GM10847 (cell line): ENCODE results near the gene FNDC3B.

Experiments used
- POLR2A ChIP-seq: IDR thresholded peaks from 2 replicates; pipeline ENCODE4 v1.6.1; 2011; ENCODE audit not compliant: insufficient read length; ENCODE audit errors: extremely low read depth

Gene FNDC3B

DNA sequence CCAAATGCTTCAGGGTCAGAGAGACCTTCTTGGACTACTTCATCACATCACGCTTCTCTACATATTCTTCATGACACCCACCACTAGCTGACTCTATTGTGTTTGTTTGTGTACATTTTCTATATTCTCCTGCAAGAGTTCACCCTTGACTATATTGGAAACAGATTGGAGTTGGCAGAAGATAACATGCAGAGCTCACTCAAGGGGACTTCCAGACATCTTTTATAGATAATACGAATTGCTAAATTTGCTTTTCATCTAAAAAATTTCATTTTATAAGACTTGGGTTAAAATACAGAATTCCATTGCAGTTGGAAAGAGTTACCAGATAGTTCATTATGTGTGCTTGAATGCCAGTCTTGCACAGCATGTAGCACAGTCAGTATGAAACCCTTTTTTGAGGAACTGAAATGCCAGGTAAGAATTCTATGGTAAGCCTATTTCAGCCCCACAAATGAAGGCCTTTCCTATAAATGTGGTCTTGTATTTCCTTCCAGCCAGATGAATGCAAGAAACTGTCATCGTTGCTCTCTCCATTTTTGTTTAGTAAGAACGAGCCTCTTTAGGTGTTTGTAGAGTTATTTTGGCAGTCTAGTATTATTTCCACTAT, 231.3 kb downstream of the FNDC3B start:
- no peak for TF ChIP-seq POLR2A

DNA sequence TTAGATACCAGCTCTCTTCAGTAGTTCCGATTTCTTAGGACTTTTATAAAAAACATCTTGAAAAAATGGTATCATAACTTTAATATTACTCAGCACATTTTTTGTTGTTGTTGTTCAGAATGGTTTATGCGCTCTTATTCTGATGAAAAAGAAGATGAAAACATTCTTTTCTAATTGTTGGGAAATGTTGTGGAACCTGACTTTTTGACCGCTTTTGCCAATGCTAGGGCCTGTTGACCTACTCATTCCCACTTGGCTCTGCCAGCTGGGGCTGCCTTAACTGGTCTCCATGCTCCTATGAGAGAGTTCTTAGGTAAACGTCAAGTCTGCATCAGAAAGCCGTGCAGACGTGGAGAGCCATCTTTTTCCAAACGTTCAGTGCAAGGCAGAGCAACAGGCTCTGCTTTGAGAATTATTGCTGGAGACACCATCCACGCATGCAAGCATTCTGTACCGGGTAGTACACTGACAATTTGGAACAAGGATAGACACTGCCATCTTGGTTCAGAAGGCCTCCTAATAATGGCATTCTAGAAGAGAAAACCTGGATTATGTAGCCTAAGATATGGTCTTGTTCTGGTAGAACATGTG, 232.1 kb downstream of the FNDC3B start:
- no peak for TF ChIP-seq POLR2A

DNA sequence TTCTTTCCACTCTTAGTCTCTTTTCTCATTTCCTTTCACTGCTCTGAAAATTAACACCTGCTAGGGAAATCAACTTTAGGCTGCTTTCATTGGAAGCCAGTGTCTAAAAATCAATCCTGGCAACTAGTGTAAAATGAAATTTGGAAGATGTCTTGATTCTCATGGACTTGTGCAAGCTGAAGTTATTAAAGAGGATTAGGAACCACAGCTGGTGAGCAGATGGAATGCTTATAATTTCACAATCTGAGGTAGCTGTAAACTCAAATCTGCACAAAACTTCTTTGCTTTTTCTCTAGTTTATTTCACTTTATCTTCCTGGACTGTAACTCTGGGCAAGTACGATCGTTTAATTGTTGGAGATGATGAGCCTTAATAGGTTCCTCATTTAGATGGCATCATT, 233.3 kb downstream of the FNDC3B start:
- no peak for TF ChIP-seq POLR2A

DNA sequence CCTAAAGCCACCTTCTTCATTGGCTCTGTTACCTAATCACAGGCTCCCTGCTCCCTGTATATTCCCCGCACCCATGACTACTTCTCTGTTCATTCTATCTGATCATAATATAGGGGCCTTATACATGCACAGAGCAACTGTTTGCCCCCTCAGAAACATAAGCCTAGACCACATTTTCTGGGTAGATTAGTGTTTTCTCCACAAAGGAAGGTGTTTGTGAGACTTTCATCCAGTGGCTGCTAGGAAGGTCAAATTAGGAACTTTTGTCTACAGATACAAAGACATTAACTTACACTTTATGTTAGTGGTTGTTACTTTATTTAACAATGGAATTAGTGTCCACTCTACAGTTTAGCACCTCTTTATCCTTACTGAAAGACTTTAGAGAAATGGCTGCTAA, 234.0 kb downstream of the FNDC3B start:
- no peak for TF ChIP-seq POLR2A

DNA sequence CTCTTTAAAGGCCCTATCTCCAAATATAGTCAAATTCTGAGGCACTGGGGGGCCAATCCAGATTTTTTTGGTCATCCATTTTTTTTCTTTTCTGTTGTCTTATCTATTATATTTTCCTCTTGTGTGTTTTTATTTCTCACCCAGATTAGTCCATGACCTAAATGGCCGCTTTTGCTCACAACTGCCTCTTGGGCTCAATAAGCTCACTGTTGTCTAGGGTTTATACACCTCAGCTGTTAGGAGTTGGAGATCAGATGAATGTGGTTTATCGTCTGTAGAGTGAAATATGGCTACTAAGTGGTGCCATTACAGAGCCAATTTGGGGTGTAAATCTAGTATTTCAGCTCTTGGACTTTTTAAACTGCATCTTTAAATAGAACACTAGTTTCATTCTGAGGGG, 235.5 kb downstream of the FNDC3B start:
- no peak for TF ChIP-seq POLR2A

DNA sequence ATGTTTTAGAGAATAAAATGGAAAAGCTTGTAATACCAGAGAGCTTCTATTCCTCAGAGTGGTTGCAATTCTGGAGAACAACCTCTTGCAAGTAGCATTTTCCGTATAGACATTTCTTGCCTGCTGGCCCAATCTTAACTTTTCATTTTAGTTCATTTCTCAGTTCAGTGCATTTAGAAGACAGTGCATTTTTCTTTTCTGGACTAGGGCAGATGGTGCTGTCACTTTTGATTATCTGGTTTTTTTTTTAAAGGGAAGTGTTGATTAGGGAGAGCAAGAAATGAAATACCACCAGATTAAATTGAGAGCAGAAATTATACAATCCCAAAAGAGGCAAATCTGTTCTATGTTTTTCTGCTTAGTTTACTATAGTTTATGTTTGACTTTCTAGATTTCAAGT, 236.2 kb downstream of the FNDC3B start:
- no peak for TF ChIP-seq POLR2A

DNA sequence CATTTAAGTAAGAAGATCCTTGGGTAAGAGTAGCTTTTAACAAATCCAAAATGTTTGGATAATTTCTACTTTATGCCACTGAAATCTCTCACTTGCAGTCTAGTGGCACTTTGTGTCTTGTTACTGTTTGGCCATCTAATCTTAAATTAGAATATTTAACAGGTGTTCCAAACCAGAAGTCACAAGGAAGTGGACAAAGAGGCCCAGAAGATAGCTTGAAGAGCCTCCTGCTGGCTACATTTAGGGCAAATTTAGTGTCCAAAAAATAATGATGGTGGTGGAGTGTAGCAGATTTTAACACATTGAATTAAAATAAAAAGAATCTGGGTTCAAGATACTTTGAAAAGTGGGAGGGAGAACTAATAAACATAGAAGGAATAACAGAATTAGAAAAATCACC, 236.7 kb downstream of the FNDC3B start:
- no peak for TF ChIP-seq POLR2A

DNA sequence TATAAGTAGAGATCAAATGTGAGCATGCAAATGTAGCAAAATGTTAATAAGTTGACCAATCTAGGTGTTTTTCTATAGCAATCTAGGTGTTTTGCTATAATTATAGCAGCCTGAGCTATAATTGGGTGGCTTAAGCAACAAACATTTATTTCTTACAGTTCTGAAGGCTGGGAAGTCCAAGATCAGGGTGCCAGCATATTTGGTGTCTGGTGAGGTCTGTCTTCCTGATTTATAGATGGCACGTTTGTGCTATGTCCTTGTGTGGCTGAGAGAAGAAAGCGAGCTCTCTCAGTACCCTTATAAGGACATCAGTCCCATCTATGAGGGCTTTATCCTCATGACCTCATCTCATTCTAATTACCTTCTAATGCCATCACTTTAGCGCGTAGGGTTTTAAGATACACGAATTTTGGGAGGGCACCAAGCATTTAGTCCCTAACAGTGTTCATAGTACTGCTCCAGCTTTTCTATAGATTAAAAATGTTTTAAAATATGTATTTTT, 237.8 kb downstream of the FNDC3B start:
- no peak for TF ChIP-seq POLR2A

DNA sequence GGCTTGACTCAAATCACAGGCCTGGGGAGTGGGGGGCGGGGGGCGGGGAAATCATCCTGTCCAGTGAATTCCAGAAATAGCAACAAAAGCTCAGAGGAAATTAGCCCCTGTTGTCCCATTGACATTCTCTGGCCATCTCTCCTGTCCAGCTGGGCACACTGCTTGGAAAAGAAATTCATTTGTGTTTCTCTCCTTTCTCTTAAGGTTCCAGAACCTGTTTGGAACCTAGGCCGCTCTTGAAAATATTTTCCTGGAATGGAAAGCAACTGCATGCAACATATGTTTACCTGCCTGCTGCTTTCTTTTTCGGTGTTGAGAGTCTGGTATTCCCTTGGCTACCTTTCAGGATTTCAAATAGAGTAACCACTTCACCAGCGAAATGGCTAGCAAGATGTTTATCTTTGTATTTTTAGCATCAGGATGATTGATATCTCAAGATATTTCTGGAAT, 239.8 kb downstream of the FNDC3B start:
- no peak for TF ChIP-seq POLR2A

DNA sequence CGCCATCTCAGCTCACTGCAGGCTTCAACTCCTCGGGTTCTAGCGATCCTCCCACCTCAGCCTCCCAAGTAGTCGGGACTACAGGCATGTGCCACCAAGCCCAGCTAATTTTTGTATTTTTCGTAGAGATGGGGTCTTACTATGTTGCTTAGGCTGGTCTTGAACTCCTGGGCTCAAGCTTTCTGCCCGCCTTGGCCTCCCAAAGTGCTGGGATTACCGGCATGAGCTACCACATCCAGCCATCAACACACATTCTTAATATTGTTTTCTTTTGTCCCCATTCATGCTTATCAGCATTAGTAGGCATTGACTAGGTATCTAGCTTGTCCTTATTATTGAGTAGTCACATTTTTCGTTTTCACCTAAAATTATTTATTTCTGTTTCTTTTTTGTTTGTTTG, 240.6 kb downstream of the FNDC3B start:
- TF ChIP-seq POLR2A: no peak

DNA sequence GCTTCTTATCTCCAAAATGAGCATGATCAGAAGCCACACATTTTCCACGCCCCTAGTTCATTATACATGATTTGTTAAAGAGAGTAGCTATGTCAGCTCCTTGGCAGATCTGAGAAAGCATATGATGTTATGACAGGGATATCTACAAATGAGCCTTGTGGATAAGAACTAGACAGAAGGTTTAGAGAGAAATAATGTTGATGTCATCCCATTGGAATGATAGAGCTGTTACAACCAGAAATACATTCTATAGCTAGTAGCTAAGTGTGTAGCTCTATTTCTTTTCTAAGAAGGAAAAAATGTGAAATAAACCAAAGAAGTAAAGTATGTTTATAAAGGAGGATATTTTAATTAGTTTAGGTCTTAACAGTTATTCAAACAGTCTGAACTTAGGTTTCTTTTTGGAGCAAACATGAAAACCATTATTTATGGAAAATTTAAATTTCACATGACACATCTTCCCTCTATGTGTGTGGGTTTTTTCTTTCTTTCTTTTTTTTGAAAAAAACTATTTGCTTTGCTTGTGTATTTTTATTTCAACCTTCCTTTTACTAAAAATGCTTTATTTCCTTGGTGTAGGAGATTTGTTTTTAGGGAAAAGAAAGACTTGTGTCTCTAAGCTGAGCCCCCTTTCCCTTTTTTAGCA, 241.2 kb downstream of the FNDC3B start:
- no peak for TF ChIP-seq POLR2A

DNA sequence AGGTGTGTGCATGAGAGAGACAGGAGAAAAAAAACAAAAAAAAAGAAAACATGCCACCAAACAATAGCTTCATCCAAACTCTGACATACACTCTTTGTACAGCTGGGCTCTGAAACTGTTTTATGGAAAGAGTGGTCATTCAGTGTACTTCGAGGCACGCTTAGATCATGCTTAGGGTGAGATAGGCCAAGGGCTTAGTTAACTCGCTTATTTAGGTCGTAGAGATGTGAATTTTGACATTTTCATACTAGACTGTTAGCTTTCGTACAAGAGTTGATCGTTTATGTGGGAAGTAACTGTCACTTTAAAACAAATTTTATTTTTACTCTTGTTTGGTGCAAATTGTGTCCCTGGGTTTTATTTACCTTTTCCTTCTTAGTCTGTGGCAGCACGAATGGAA, 242.5 kb downstream of the FNDC3B start:
- TF ChIP-seq POLR2A: no peak

DNA sequence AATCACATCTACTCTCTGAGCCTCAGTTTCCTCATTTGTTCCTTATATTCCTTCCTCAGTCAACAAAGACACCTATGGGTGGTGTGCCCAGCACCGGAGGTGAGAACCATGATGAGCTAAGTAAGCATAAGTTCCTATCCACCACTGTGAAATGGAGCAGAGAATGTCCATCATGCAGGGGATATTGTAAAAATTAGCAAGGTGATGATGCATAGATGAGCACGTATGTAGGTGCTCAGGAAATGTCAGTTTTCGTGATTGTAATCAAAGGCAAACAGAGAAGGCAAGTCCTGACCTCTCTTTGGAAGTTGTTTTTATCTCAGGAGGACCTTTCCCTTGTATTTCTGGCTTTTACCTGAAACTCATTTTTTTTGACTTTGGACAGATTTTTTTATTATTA, 243.5 kb downstream of the FNDC3B start:
- no peak for TF ChIP-seq POLR2A

DNA sequence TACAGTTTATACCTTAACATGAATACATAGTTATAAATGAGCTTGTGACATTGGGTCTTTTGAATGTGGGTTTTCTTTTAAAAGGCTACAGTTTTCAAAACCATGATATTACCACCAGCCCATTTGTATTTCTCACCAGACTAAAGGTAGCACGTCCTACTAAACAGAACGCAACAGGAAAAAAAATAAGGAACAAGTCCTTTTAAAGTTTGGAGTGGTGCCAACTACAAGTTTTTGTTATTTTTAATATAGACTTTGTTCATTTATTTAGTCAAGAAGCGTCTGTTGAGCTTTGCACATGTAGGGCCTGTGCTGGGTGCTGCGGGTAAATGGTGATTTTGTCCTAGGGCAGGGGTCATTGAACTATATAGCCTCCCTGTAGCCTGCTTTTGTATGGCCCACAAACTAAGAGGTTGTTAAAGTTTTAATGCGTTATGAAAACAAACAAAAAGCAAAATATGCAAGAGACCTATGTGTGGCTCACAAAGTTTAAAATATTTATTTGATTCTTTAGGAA, 244.5 kb downstream of the FNDC3B start:
- TF ChIP-seq POLR2A: no peak

DNA sequence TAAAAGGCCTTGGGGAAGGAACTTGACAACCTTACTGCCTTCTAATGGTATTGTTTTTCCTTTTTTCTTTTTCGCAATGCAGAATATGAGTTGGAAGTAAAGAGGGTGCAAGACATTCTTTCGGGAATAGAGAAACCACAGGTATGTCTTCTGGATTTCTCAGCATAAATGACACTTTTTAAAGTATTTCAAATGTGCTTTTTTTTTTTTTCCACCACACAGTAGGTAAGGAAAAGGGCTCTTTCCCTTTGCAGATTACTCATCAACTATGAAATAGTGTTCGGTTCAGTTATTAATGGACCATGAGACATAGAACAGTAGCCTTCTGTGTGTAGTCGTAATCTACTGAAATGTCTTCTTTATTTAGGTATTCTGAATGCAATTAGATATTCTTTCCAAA, 246.5 kb downstream of the FNDC3B start:
- no peak for TF ChIP-seq POLR2A

DNA sequence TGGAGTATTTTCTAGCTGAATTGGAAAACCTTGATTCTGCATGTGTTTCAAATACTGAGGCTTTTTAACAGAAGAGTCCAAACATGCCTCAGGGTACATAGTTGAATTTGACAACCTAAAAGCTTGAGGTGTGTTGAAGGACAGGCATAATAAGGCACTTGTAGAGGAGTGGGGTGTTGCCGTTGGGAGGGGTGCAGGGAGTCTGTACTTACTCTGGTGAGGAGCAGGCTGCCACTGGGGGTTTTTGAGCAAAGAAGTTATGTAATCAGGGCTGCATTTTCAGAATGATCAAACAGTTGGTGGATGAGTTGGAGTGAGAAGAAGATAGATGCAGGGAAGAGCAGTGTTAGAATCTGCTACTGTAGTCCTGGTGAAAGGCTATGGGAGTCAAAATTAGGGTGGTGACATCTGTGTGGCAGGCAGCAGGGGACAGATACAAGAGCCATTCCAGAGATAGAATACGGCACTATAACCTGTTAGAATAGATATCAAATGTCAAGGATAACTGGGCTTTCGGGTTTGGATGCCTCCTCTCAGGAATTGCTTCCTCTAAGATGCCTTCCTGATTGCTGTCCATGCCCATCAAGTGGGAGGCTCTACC, 247.3 kb downstream of the FNDC3B start:
- no peak for TF ChIP-seq POLR2A
